GM12801 (cell line): Measurements from ENCODE around the gene HERC5.

Source experiments
- TF ChIP-seq, protein P1 (sequence below): IDR thresholded peaks from one replicate; pipeline ENCODE4 v1.5.1; 2011; ENCODE audit warnings: control low read depth; ENCODE audit not compliant: insufficient read length; ENCODE audit errors: extremely low read depth

Gene HERC5

DNA sequence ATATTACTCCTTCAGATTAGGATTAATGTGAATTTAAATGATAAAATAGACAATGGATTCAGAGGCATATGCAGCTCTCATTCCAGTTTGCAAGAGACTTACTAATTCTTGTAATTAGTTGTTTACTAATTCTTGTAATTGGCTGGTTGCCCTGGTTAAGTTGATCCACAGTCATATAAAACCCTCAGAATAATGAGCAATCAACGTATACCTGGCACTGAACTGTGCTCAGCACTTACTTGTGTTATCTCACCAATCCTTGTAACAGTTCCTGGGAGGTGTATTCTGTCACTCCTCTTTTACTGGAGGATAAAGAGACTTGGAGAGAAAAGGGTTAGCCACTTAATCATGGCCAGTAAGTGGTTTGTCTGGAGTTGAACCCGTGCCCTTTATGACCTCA is 10.5 kb downstream of the HERC5 start:
- TF ChIP-seq, protein P1, sequence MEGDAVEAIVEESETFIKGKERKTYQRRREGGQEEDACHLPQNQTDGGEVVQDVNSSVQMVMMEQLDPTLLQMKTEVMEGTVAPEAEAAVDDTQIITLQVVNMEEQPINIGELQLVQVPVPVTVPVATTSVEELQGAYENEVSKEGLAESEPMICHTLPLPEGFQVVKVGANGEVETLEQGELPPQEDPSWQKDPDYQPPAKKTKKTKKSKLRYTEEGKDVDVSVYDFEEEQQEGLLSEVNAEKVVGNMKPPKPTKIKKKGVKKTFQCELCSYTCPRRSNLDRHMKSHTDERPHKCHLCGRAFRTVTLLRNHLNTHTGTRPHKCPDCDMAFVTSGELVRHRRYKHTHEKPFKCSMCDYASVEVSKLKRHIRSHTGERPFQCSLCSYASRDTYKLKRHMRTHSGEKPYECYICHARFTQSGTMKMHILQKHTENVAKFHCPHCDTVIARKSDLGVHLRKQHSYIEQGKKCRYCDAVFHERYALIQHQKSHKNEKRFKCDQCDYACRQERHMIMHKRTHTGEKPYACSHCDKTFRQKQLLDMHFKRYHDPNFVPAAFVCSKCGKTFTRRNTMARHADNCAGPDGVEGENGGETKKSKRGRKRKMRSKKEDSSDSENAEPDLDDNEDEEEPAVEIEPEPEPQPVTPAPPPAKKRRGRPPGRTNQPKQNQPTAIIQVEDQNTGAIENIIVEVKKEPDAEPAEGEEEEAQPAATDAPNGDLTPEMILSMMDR, result no peak

GRCh38 chr4:88477229-88477860 is 20.4 kb downstream of the HERC5 start:
- TF ChIP-seq, protein P1, result no peak

GRCh38 chr4:88478247-88478646 is 21.3 kb downstream of the HERC5 start:
- TF ChIP-seq, protein P1, result no peak

DNA sequence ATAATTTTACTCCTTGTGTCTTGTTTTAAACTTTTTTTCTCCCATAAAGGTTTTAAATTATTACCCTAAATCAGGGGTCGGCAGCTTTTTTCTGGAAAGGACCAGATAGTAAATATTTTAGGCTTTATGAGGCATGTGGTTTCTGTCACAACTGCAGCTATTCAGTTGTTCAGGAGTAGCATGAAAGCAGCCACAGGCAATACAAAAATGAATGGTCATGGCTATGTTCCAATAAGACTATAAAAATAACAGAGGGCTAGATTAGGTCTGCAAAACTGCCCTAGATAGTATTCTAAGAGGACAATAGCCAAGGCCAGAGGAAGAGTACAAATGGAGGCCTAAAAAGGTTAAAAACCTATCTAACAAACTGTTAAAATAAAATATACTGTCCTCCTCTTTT is 24.6 kb downstream of the HERC5 start:
- TF ChIP-seq, protein P1, result no peak

- TF ChIP-seq, protein P1, result no peak
Measured at GRCh38 chr4:88489100-88489761, 32.3 kb downstream of the HERC5 start.

GRCh38 chr4:88497859-88498409 is 41.0 kb downstream of the HERC5 start:
- TF ChIP-seq, protein P1, result no peak

- TF ChIP-seq, protein P1, result no peak
Measured at GRCh38 chr4:88503344-88503743, 46.4 kb downstream of the HERC5 start.
